ENCODE data around the gene MT1E.
"Not testable (repeated sequence)": the region's sequence is repeated elsewhere in the genome, so short reads cannot be mapped to it uniquely, and the experiment has no call there.

Gene MT1E

DNA sequence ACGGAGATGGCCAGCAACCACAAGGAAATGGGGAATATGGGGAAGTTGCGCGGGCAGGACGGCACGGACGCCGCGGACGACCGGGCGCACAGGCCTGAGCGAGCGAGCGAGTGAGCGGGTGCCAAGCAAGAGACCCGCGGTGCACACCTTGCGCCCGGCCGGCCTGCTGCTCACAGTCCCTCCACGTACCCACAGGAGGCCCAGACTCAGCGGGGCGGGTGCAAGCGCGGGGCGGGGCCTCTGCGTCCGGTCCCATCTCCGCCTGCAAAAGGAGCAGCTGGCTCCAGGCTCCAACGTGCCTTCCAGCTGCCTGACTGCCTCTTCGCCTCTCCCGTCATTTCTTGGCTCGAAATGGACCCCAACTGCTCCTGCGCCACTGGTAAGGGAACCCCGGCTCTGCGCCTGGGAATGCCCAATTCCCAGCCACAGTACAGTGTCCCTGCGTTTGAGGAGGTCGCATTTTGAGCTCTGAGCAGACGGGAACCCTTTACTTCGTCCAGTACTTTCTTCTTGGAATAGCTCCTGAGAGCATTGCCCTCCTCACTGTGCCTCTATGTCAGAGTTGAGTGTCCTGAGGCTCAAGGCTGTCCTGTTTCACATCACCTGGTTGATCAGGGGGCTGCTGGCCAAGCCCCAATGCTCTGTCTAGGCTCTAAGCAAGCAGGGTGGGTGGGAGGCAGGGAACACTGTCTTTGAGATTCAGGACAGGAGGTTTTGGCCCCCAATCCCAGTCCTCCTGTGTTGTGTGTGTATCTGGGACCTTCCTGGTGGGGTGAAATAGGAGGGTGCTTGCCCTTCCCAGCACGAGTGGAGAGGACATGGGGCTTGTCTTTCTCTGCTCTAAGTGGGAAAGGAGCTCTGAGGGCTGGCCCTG is 8.1 kb upstream of the MT1E start:
- H3K27me3 ChIP-seq (ENCODE audit: control insufficient read depth, insufficient read depth, low read length) = peaks cover 93% of the 10 kb centered on the region
- H3K4me3 ChIP-seq (ENCODE audit: low read length) = peak overlapping the region; percentile 62
- no peaks in the 10 kb centered on the region for H3K9me3 ChIP-seq (ENCODE audit: control insufficient read depth, low read depth, low read length)
- H3K4me1 ChIP-seq (ENCODE audit: control insufficient read depth, low read depth, low read length) = peaks cover 18% of the 10 kb centered on the region
- no peaks in the 10 kb centered on the region for H3K36me3 ChIP-seq (ENCODE audit: control insufficient read depth, low read depth, low read length)
- no peak overlapping the region for H3K27ac ChIP-seq (ENCODE audit: low read length)
- no peak overlapping the region for H3K9ac ChIP-seq (ENCODE audit: low read length)

DNA sequence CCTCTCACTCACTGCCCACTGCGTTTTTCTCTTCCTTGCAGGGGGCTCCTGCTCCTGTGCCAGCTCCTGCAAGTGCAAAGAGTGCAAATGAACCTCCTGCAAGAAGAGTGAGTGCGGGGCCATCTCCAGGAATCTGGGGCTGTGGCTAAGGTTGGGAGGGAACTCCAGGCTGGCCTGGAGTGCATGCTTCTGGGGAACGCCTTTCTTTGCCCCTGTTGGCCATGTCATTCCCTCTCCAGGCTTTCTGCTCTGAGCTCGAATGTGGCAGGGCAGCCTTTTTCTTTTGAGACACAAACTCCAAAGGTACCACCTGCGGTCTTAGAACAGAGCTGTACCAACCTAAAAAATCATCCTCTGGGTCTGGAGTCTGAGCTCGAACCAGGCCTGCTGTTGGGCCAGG is 7.4 kb upstream of the MT1E start:
- no peaks in the 10 kb centered on the region for H3K36me3 ChIP-seq (ENCODE audit: control insufficient read depth, low read depth, low read length)
- H3K4me1 ChIP-seq (ENCODE audit: control insufficient read depth, low read depth, low read length) = peaks cover 18% of the 10 kb centered on the region
- no peak overlapping the region for H3K4me3 ChIP-seq (ENCODE audit: low read length)
- no peak overlapping the region for H3K27ac ChIP-seq (ENCODE audit: low read length)
- no peak overlapping the region for H3K9ac ChIP-seq (ENCODE audit: low read length)
- H3K9me3 ChIP-seq (ENCODE audit: control insufficient read depth, low read depth, low read length) = no peaks in the 10 kb centered on the region
- H3K27me3 ChIP-seq (ENCODE audit: control insufficient read depth, insufficient read depth, low read length) = peaks cover 100% of the 10 kb centered on the region

DNA sequence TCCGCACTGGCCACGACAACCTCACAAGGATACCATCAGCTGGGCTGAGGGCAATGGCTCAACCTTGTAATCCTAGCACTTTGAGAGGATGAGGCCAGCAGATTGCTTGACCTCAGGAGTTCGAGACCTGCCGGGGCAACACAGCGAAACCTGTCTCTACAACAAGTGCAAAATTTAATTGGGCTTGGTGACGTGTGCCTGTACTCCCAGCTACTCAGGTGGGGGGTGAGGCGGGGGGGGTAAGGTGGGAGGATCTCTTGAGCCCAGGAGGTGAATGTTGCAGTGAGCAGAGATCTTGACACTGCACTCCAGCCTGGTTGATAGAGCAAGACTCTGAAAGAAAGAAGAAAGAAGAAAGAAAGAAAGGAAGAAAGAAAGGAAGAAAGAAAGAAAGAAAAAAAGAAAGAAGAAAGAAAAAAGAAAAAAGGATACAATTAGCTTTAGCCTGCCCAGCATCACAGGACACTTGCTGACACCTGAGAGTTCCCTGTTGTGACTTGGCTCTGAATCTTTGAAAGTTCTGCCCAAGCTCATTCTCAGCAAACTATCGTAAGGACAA is 5.2 kb upstream of the MT1E start:
- no peak overlapping the region for H3K9ac ChIP-seq (ENCODE audit: low read length)
- H3K4me3 ChIP-seq (ENCODE audit: low read length) = no peak overlapping the region
- peaks cover 100% of the 10 kb centered on the region for H3K27me3 ChIP-seq (ENCODE audit: control insufficient read depth, insufficient read depth, low read length)
- H3K36me3 ChIP-seq (ENCODE audit: control insufficient read depth, low read depth, low read length) = no peaks in the 10 kb centered on the region
- H3K4me1 ChIP-seq (ENCODE audit: control insufficient read depth, low read depth, low read length) = peaks cover 18% of the 10 kb centered on the region
- H3K27ac ChIP-seq (ENCODE audit: low read length) = no peak overlapping the region
- H3K9me3 ChIP-seq (ENCODE audit: control insufficient read depth, low read depth, low read length) = no peaks in the 10 kb centered on the region

DNA sequence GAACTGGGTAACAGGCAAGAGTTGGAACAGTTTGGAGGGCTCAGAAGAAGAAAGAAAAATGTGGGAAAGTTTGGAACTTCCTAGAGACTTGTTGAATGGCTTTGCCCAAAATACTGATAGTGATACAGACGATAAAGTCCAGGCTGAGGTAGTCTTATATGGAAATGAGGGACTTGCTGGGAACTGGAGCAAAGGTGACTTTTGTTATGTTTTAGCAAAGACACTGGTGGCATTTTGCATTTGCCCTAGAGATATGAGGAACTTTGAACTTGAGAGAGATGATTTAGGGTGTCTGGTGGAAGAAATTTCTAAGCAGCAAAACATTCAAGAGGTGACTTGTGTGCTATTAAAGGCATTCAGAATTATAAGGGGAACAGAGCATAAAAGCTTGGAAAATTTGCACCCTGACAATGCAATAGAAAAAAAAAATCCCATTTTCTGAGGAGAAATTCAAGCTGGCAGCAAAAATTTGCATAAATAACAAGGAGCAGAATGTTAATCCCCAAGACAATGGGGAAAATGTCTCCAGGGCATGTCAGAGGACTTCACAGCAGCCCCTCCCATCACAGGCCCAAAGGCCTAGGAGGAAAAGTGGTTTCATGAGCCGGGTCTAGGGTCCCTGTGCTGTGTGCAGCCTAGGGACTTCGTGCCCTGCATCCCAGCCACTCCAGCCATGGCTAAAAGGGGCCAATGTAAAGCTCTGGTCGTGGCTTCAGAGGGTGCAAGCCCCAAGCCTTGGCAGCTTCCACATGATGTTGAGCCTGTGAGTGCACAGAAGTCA is 3.7 kb upstream of the MT1E start:
- not testable (repeated sequence) for H3K9ac ChIP-seq (ENCODE audit: low read length); H3K36me3 ChIP-seq (ENCODE audit: control insufficient read depth, low read depth, low read length); H3K27ac ChIP-seq (ENCODE audit: low read length); H3K9me3 ChIP-seq (ENCODE audit: control insufficient read depth, low read depth, low read length); H3K4me3 ChIP-seq (ENCODE audit: low read length)
- Histone ChIP-seq H3K27me3 (ENCODE audit: control insufficient read depth, insufficient read depth, low read length) (peaks cover 100% of the 10 kb centered on the region), H3K4me1 (ENCODE audit: control insufficient read depth, low read depth, low read length) (peaks cover 25% of the 10 kb centered on the region)

DNA sequence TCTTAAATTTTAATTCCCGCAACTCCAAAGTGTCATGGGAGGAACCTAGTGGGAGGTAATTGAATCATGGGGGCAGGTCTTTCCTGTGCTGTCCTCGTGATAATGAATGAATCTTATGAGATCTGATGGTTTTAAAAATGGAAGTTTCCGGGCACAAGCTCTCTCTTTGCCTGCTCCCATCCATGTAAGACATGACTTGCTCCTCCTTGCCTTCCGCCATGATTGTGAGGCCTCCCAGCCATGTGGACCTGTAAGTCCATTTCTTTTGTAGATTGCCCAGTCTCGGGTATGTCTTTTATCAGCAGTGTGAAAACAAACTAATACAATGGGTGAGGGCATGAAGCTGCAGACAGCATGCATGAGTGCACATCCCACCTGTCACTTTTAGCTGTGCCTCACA is 2.4 kb upstream of the MT1E start:
- not testable (repeated sequence) for H3K4me3 ChIP-seq (ENCODE audit: low read length); H3K36me3 ChIP-seq (ENCODE audit: control insufficient read depth, low read depth, low read length); H3K9me3 ChIP-seq (ENCODE audit: control insufficient read depth, low read depth, low read length); H3K9ac ChIP-seq (ENCODE audit: low read length); H3K27ac ChIP-seq (ENCODE audit: low read length)
- peaks cover 21% of the 10 kb centered on the region for H3K4me1 ChIP-seq (ENCODE audit: control insufficient read depth, low read depth, low read length)
- peaks cover 100% of the 10 kb centered on the region for H3K27me3 ChIP-seq (ENCODE audit: control insufficient read depth, insufficient read depth, low read length)

DNA sequence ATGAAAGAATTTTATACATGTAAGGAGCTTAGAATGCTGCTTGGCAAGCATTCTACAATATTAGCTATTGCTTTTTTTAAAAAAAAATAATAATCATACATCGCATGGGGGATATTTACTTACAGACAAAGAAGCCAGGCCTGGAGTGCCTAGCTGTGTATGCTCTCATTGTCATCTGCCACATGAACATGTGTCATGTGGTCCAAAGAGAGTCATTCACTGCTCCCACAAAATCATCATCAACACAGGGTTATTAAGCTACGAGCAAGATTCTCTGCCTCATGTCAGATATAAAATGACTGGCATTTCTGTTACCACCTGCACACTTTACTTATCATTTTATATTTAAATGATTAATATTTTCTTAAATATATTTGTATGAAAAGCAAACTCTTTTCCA is 1.9 kb upstream of the MT1E start:
- Histone ChIP-seq H3K9ac (ENCODE audit: low read length) (no peak overlapping the region), H3K27me3 (ENCODE audit: control insufficient read depth, insufficient read depth, low read length) (peaks cover 100% of the 10 kb centered on the region), H3K9me3 (ENCODE audit: control insufficient read depth, low read depth, low read length) (no peaks in the 10 kb centered on the region)

DNA sequence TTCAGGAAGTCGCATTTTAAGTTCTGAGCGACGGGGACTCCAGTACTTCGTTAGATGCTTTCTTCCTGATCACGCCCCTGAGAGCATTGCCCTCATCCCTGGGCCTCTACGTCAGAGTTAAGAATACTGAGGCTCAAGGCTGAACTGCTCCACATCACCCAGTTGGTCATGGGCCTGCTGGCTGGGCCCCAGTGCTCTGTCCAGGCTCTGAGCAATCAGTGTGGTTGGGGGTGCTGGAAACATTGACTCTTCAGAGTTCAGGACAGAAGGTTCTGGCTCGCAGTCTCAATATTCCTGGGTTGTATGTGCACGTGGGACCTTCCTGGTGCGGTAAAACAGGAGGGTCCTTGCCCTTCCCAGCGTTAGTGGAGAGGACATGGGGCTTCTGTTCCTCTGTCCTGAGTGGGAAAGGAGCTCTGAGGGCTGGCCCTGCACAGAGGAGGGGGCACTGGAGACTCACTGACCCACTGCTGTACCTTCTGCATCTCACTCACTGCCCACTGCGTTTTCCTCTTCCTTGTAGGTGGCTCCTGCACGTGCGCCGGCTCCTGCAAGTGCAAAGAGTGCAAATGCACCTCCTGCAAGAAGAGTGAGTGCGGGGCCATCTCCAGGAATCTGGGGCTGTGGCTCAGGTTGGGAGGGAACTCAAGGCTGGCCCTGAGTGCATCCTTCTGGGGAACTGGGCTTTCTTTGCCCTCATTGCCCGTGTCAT is 518 bp downstream of the MT1E start:
- Histone ChIP-seq H3K27ac (ENCODE audit: low read length) (no peak overlapping the region), H3K36me3 (ENCODE audit: control insufficient read depth, low read depth, low read length) (no peaks in the 10 kb centered on the region), H3K9ac (ENCODE audit: low read length) (peak overlapping the region; percentile 8), H3K4me1 (ENCODE audit: control insufficient read depth, low read depth, low read length) (peaks cover 19% of the 10 kb centered on the region), H3K27me3 (ENCODE audit: control insufficient read depth, insufficient read depth, low read length) (peaks cover 100% of the 10 kb centered on the region), H3K9me3 (ENCODE audit: control insufficient read depth, low read depth, low read length) (no peaks in the 10 kb centered on the region), H3K4me3 (ENCODE audit: low read length) (peak overlapping the region; percentile 60)

More for the DNA sequence above, 1.9 kb upstream of the MT1E start:
- Histone ChIP-seq H3K4me1 (ENCODE audit: control insufficient read depth, low read depth, low read length) (peaks cover 20% of the 10 kb centered on the region), H3K4me3 (ENCODE audit: low read length) (no peak overlapping the region), H3K36me3 (ENCODE audit: control insufficient read depth, low read depth, low read length) (no peaks in the 10 kb centered on the region), H3K27ac (ENCODE audit: low read length) (no peak overlapping the region)

DNA sequence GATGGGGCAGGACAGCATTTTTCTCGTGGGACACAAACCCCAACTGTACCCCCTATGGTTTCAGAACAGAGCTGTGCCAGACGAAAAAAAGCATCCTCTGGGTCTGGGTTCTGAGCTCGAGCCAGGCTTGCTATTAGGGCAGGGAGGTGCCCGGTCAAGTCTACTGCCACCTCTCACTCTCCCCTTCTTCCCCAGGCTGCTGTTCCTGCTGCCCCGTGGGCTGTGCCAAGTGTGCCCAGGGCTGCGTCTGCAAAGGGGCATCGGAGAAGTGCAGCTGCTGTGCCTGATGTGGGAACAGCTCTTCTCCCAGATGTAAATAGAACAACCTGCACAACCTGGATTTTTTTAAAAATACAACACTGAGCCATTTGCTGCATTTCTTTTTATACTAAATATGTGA is 1.1 kb downstream of the MT1E start:
- peaks cover 100% of the 10 kb centered on the region for H3K27me3 ChIP-seq (ENCODE audit: control insufficient read depth, insufficient read depth, low read length)
- H3K36me3 ChIP-seq (ENCODE audit: control insufficient read depth, low read depth, low read length) = no peaks in the 10 kb centered on the region
- peaks cover 13% of the 10 kb centered on the region for H3K4me1 ChIP-seq (ENCODE audit: control insufficient read depth, low read depth, low read length)
- H3K27ac ChIP-seq (ENCODE audit: low read length) = no peak overlapping the region
- H3K4me3 ChIP-seq (ENCODE audit: low read length) = no peak overlapping the region
- no peaks in the 10 kb centered on the region for H3K9me3 ChIP-seq (ENCODE audit: control insufficient read depth, low read depth, low read length)
- no peak overlapping the region for H3K9ac ChIP-seq (ENCODE audit: low read length)

DNA sequence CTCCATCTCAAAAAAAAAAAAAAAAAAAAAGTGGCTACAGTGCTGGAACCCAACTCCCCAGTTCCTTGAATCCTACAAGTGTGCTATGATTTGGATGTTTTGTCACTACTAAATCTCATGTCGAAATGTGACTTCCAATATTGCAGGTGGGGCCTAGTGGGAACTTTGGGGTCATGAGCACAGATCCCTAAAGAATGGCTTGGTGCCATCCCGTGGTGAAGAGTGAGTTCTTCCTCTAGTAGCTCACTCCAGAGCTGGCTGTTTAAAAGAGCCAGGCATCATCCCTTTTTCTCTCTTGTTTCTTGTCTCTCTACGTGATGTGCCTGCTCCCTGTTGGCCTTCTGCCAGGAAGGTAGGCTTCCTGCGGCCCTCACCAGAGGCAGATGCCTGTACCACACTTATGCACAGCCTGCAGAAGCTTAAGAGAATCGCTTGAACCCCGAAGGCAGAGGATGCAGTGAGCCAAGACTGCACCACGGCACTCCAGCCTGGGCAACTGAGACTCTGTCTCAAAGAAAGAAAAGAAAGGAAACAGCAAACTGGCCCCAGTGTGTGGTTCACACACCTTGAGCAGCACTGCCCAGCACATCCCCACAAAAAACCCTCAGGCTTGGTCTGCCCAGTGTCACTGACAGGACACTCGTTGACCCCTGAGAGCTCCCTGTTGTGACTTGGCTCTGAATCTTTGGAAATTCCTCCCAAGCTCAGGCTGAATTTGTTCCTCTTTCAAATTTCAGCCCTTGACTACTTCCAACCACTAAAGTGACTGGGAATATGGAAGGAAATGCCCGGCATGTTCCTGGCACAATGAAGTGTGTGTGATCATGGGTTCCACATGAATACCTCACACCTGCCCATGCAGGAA is 3.1 kb downstream of the MT1E start:
- Histone ChIP-seq H3K4me1 (ENCODE audit: control insufficient read depth, low read depth, low read length) (peaks cover 12% of the 10 kb centered on the region), H3K4me3 (ENCODE audit: low read length) (no peak overlapping the region), H3K9ac (ENCODE audit: low read length) (no peak overlapping the region), H3K9me3 (ENCODE audit: control insufficient read depth, low read depth, low read length) (no peaks in the 10 kb centered on the region), H3K27me3 (ENCODE audit: control insufficient read depth, insufficient read depth, low read length) (peaks cover 100% of the 10 kb centered on the region), H3K27ac (ENCODE audit: low read length) (no peak overlapping the region), H3K36me3 (ENCODE audit: control insufficient read depth, low read depth, low read length) (no peaks in the 10 kb centered on the region)

DNA sequence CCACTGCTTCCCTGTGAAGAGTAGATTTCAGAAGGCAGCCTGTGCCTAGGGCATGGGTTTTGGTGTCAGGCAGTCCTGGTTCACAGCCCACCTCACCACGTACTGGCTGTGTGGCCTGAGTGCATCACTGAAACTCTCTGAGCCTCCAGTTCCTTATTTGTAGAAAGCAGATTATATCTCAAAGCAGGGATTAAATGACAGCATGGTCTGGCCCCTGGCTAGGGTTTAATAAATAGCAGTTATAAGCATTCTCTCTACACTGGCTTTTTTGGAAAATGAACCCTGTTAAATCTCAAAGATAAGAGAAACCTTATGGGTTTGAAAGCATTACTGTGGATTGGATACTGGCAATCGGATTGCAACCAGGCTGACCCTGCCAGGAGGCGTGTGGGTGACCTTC is 4.0 kb downstream of the MT1E start:
- H3K4me1 ChIP-seq (ENCODE audit: control insufficient read depth, low read depth, low read length) = peaks cover 12% of the 10 kb centered on the region
- H3K9ac ChIP-seq (ENCODE audit: low read length) = no peak overlapping the region
- H3K27me3 ChIP-seq (ENCODE audit: control insufficient read depth, insufficient read depth, low read length) = peaks cover 100% of the 10 kb centered on the region
- no peak overlapping the region for H3K27ac ChIP-seq (ENCODE audit: low read length)
- H3K36me3 ChIP-seq (ENCODE audit: control insufficient read depth, low read depth, low read length) = no peaks in the 10 kb centered on the region
- H3K9me3 ChIP-seq (ENCODE audit: control insufficient read depth, low read depth, low read length) = no peaks in the 10 kb centered on the region
- H3K4me3 ChIP-seq (ENCODE audit: low read length) = no peak overlapping the region

All from iPS-18a (cell line).